Measurements from ENCODE around the gene SCGB2A2.

GRCh38 chr11:62280452-62280851, 10.5 kb downstream of the SCGB2A2 start:
- no peak for TF ChIP-seq POLR2A (IDR thresholded peaks at IDR 0.05)
- no peak for TF ChIP-seq CTCF (IDR thresholded peaks at IDR 0.05)

Measured in thyroid gland (tissue), 4 donors.